ENCODE data around the gene HAO1. TPM values are rescaled to one million over a fixed set of nuclear protein-coding genes. Genes with fewer than 3 reads are reported as not detected.

Gene HAO1
- not detected in 5 replicates for total RNA-seq (2022; extraction: Qiagen RNA extraction)

GRCh38 chr20:7940341-7940740 is at the start of gene HAO1:
TSS of gene HAO1 (minus strand) at chr20:7940458. CDS start at chr20:7940422, 36 bp downstream.

Other genes starting within 250 kb of the HAO1 start
- gene TMX4, start 79.3 kb upstream of the HAO1 start, total RNA-seq (2022; extraction: Qiagen RNA extraction), result 12.6 to 14.7 TPM (median 14.1 TPM) in 5 replicates
- gene PLCB1, start 191.8 kb upstream of the HAO1 start, total RNA-seq (2022; extraction: Qiagen RNA extraction), result 0.23 to 0.85 TPM (median 0.70 TPM) in 5 replicates